ENCODE data around the gene ROGDI. TPM values are rescaled to one million over a fixed set of nuclear protein-coding genes. Genes with fewer than 3 reads are reported as not detected.

Gene ROGDI
- polyA plus RNA-seq, 4 donors, result 24.8 to 84.1 (median 29.8) TPM

DNA sequence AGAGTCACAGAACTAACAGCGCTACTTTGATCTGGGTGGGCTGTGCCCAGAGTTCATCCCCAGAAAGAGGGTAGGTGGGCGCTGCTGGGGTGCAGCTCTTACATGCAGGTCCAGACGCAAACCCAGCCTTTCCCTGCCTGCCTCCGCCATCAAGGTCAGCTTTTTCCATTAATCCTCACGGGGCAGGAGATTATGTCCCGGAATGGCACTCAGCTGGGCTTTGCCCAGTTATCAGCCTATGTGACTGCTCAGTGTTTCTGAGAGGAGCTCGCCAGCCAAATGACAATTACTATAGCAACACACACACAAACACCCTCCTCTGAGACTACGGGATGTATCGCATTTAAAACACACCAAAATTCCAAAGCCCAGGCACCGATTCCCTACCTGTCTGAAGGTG is 24.5 kb upstream of the ROGDI start:
- DNase-seq (no peak), FAIRE-seq (no peak)
- no peaks in the 10 kb centered on the region for H3K27me3 ChIP-seq (ENCODE audit: control insufficient read depth in 3 of 3, insufficient read depth in 3 of 3, low read length in 3 of 3)
- H3K9me3 ChIP-seq (ENCODE audit: control insufficient read depth in 2 of 2, insufficient read depth in 1 of 2, low read depth in 1 of 2, low read length in 1 of 2), result no peaks in the 10 kb centered on the region
- H3K36me3 ChIP-seq (ENCODE audit: control insufficient read depth in 3 of 3, insufficient read depth in 2 of 3, low read depth in 1 of 3, low read length in 3 of 3), result peaks cover 19 to 88% (median 31%) of the 10 kb centered on the region in 3 donors
- H3K27ac ChIP-seq (ENCODE audit: low read depth in 1 of 3, low read length in 2 of 3), result no peak overlapping the region
- H3K4me1 ChIP-seq (ENCODE audit: control insufficient read depth in 3 of 3, insufficient read depth in 2 of 3, low read depth in 1 of 3, low read length in 2 of 3), result no peaks in the 10 kb centered on the region
- 91 to 93% (median 92%) methylated on average over 10 of the region's 10 CpGs for WGBS, 3 donors
- H3K4me3 ChIP-seq (ENCODE audit: low read depth in 1 of 3, low read length in 3 of 3), result no peak overlapping the region

DNA sequence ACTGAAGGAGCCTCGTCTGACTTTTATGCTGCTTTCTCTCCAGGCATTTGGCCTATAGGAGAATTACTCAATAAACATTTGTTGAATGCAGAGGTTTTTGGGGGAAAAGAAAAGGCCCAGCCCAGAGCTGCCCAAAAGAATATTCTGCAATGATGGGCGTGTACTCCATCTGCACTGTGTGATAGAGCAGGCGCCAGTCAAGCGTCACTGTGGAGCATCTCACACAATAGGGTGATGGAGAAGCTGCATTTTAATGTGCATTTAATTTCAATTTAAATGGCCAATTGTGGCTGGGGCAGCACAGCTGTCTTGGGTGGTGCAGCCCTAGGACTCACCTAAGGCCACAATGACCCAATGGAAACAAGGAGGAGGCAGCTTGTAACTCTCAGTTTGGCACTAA is 24.1 kb upstream of the ROGDI start:
- Histone ChIP-seq H3K27ac (ENCODE audit: low read depth in 1 of 3, low read length in 2 of 3) (no peak overlapping the region), H3K4me3 (ENCODE audit: low read depth in 1 of 3, low read length in 3 of 3) (no peak overlapping the region), H3K36me3 (ENCODE audit: control insufficient read depth in 3 of 3, insufficient read depth in 2 of 3, low read depth in 1 of 3, low read length in 3 of 3) (peaks cover 21 to 87% (median 32%) of the 10 kb centered on the region in 3 donors), H3K9me3 (ENCODE audit: control insufficient read depth in 2 of 2, insufficient read depth in 1 of 2, low read depth in 1 of 2, low read length in 1 of 2) (no peaks in the 10 kb centered on the region), H3K27me3 (ENCODE audit: control insufficient read depth in 3 of 3, insufficient read depth in 3 of 3, low read length in 3 of 3) (no peaks in the 10 kb centered on the region), H3K4me1 (ENCODE audit: control insufficient read depth in 3 of 3, insufficient read depth in 2 of 3, low read depth in 1 of 3, low read length in 2 of 3) (no peaks in the 10 kb centered on the region)
- 95 to 100% (median 96%) methylated on average over 4 of the region's 4 CpGs for WGBS, 3 donors
- no peak for DNase-seq
- FAIRE-seq, result no peak

DNA sequence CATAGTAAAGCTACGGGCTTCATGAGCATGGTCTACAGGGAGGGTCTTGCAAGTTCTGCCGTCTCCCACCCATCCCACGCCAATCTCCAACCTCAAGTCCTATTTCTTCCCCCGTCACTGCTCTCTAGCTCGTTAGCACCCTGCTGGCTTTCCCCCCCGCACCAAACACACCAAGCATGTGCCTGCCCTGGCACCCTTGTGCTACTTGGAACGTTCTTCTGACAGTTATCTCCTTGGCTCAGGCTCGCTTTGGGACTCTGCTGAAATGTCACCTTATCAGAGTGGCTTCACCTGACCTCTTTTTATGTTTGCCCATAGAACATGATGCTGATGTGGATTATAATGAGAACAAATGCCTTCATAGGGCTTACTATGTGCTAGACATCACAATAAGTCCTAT is 22.8 kb upstream of the ROGDI start:
- H3K27me3 ChIP-seq (ENCODE audit: control insufficient read depth in 3 of 3, insufficient read depth in 3 of 3, low read length in 3 of 3), result no peaks in the 10 kb centered on the region
- H3K4me3 ChIP-seq (ENCODE audit: low read depth in 1 of 3, low read length in 3 of 3), result no peak overlapping the region
- 88 to 92% (median 91%) methylated on average over 8 of the region's 8 CpGs for WGBS, 3 donors
- DNase-seq, result no peak
- H3K36me3 ChIP-seq (ENCODE audit: control insufficient read depth in 3 of 3, insufficient read depth in 2 of 3, low read depth in 1 of 3, low read length in 3 of 3), result peaks cover 20 to 83% (median 29%) of the 10 kb centered on the region in 3 donors
- H3K9me3 ChIP-seq (ENCODE audit: control insufficient read depth in 2 of 2, insufficient read depth in 1 of 2, low read depth in 1 of 2, low read length in 1 of 2), result no peaks in the 10 kb centered on the region
- no peak for FAIRE-seq
- no peaks in the 10 kb centered on the region for H3K4me1 ChIP-seq (ENCODE audit: control insufficient read depth in 3 of 3, insufficient read depth in 2 of 3, low read depth in 1 of 3, low read length in 2 of 3)
- no peak overlapping the region for H3K27ac ChIP-seq (ENCODE audit: low read depth in 1 of 3, low read length in 2 of 3)

DNA sequence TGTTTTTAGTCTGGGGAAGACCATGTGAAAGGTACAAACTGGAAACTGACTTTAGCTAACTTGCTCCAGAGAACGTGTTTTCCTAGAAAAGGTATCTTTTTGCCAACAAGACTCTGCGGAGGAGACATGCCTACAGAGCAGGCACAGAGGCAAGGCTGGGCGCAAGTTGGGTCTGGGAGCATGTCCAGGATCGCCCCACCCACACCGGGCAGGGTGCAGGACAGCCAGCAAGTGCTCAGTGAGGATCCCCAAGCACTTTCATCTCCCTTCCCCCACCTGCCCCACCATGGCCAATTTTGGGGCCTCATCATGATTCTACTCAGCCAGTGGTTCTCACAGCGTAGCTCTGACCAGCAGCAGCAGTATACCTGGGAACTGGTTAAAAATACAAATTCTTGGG is 18.2 kb upstream of the ROGDI start:
- FAIRE-seq (no peak), DNase-seq (no peak)
- Histone ChIP-seq H3K4me1 (ENCODE audit: control insufficient read depth in 3 of 3, insufficient read depth in 2 of 3, low read depth in 1 of 3, low read length in 2 of 3) (no peaks in the 10 kb centered on the region), H3K27ac (ENCODE audit: low read depth in 1 of 3, low read length in 2 of 3) (no peak overlapping the region), H3K4me3 (ENCODE audit: low read depth in 1 of 3, low read length in 3 of 3) (no peak overlapping the region), H3K27me3 (ENCODE audit: control insufficient read depth in 3 of 3, insufficient read depth in 3 of 3, low read length in 3 of 3) (no peaks in the 10 kb centered on the region), H3K9me3 (ENCODE audit: control insufficient read depth in 2 of 2, insufficient read depth in 1 of 2, low read depth in 1 of 2, low read length in 1 of 2) (no peaks in the 10 kb centered on the region), H3K36me3 (ENCODE audit: control insufficient read depth in 3 of 3, insufficient read depth in 2 of 3, low read depth in 1 of 3, low read length in 3 of 3) (peaks cover 19 to 72% (median 27%) of the 10 kb centered on the region in 3 donors)
- 91 to 96% (median 96%) methylated on average over 6 of the region's 6 CpGs for WGBS, 3 donors

DNA sequence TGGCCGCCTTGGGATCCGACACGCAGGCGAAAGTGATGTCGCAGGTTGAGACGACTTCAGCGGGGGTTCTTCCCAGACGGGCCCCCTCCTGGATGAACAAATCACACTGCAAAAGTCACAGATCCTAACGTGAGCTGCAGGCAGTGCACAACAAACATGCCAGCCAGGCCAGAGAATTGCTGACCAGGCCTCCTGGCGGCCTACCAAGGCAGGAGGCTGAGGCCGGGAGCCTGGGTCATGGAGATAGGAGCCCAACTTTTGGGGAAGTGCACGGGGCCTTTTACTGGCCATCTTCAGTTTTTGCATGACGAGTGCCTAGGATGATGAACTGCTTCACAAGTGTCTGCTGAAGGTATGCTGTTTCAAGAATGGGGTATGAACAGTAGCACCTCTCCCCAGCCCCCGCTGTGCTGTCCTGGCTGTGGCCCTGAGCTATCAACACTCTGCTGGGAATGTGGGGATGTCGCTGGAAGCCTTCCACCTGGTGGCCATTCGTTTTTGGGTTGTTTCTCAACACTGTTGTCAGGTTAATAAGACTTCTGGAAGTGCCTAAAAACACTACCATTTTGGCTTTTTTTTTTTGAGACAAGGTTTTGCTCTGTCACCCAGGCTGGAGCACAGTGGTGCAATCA is 12.2 kb upstream of the ROGDI start:
- FAIRE-seq (no peak), DNase-seq (no peak)
- Histone ChIP-seq H3K4me1 (ENCODE audit: control insufficient read depth in 3 of 3, insufficient read depth in 2 of 3, low read depth in 1 of 3, low read length in 2 of 3) (no peaks in the 10 kb centered on the region), H3K36me3 (ENCODE audit: control insufficient read depth in 3 of 3, insufficient read depth in 2 of 3, low read depth in 1 of 3, low read length in 3 of 3) (peaks cover 21 to 75% (median 23%) of the 10 kb centered on the region in 3 donors), H3K4me3 (ENCODE audit: low read depth in 1 of 3, low read length in 3 of 3) (no peak overlapping the region), H3K27ac (ENCODE audit: low read depth in 1 of 3, low read length in 2 of 3) (no peak overlapping the region), H3K27me3 (ENCODE audit: control insufficient read depth in 3 of 3, insufficient read depth in 3 of 3, low read length in 3 of 3) (no peaks in the 10 kb centered on the region), H3K9me3 (ENCODE audit: control insufficient read depth in 2 of 2, insufficient read depth in 1 of 2, low read depth in 1 of 2, low read length in 1 of 2) (no peaks in the 10 kb centered on the region)
- WGBS, 3 donors, result 85 to 91% (median 89%) methylated on average over 16 of the region's 16 CpGs

DNA sequence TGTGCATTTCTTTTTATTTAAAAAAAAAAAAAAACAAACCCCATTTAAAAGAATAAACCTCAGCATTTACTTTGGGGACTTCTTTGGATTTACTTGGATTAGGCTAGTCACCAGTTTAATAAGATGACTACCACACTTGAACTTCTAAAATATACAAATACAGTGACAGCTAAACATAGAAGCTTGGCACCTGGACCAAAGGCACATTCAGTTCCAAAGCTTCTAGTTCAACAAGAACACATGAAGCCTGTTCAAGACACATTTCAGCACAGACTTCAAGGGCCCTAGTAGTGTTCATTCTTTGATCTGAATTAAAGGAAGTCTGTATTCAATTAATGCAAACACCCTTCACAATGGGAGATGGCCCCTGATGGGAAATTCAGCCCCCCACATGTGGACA is 11.6 kb upstream of the ROGDI start:
- Histone ChIP-seq H3K36me3 (ENCODE audit: control insufficient read depth in 3 of 3, insufficient read depth in 2 of 3, low read depth in 1 of 3, low read length in 3 of 3) (peaks cover 17 to 76% (median 23%) of the 10 kb centered on the region in 3 donors), H3K4me1 (ENCODE audit: control insufficient read depth in 3 of 3, insufficient read depth in 2 of 3, low read depth in 1 of 3, low read length in 2 of 3) (no peaks in the 10 kb centered on the region), H3K27ac (ENCODE audit: low read depth in 1 of 3, low read length in 2 of 3) (no peak overlapping the region), H3K27me3 (ENCODE audit: control insufficient read depth in 3 of 3, insufficient read depth in 3 of 3, low read length in 3 of 3) (no peaks in the 10 kb centered on the region), H3K9me3 (ENCODE audit: control insufficient read depth in 2 of 2, insufficient read depth in 1 of 2, low read depth in 1 of 2, low read length in 1 of 2) (no peaks in the 10 kb centered on the region), H3K4me3 (ENCODE audit: low read depth in 1 of 3, low read length in 3 of 3) (no peak overlapping the region)
- DNase-seq, result no peak
- FAIRE-seq, result no peak

DNA sequence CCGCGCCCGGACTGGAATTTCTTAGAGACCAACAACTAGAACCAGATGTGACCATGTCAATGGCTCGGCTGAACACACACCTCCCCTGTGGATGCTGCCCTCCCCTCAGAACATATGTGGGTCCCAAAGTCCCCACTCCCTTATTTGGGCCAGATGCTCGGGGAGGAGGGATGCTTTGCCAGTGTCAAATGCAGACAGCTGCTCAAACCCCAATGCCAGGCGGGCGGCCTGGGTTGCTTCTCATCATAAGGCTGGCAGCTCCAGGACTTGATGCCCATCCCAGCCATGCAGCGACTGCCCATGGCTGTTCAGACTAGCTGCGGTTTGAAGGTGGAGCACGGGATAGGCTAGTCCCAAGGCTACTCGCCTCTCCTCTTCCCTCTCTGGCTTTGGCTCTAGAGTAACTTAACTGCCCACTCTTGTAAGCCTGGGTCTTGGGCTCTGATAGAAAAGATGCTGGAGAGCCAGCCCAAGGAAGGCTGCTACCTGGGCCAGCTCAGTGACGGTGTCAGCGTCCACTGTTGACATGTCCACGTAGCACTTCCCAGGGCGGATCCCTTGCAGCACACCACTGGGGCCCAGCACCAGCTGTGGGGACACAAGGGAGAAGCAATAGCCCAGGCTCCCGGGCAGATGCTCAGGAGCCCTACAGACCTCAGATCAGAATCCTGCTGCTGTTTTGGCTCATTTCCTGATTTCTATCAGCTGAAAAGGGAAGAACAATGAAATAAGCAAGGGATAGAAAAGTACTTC is 11.0 kb upstream of the ROGDI start:
- DNase-seq (no peak), FAIRE-seq (no peak)
- H3K36me3 ChIP-seq (ENCODE audit: control insufficient read depth in 3 of 3, insufficient read depth in 2 of 3, low read depth in 1 of 3, low read length in 3 of 3), result peaks cover 13 to 74% (median 25%) of the 10 kb centered on the region in 3 donors
- no peaks in the 10 kb centered on the region for H3K4me1 ChIP-seq (ENCODE audit: control insufficient read depth in 3 of 3, insufficient read depth in 2 of 3, low read depth in 1 of 3, low read length in 2 of 3)
- 94 to 98% (median 95%) methylated on average over 16 of the region's 16 CpGs for WGBS, 3 donors
- H3K27me3 ChIP-seq (ENCODE audit: control insufficient read depth in 3 of 3, insufficient read depth in 3 of 3, low read length in 3 of 3), result no peaks in the 10 kb centered on the region
- no peaks in the 10 kb centered on the region for H3K9me3 ChIP-seq (ENCODE audit: control insufficient read depth in 2 of 2, insufficient read depth in 1 of 2, low read depth in 1 of 2, low read length in 1 of 2)
- H3K27ac ChIP-seq (ENCODE audit: low read depth in 1 of 3, low read length in 2 of 3), result no peak overlapping the region
- no peak overlapping the region for H3K4me3 ChIP-seq (ENCODE audit: low read depth in 1 of 3, low read length in 3 of 3)

DNA sequence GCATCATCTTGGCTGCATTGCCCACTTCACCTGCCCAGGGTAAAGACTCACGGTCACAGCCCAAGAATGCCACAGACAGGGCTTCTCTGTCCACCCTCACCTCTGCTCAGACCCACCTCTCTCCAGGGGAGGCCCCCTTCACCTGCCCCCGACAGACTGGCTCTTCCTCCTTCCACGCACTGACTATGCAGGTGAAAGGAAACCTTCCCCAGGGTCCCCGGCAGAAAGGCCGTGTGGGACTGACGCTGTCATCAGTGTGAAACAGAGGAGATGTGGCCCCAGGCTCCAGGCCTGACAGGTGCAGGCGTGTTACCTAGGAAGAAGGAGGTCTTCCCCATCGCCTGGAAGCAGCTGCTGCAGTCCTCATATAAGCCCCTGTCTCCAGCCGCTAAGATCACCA is 9.3 kb upstream of the ROGDI start:
- FAIRE-seq (no peak), DNase-seq (no peak)
- Histone ChIP-seq H3K36me3 (ENCODE audit: control insufficient read depth in 3 of 3, insufficient read depth in 2 of 3, low read depth in 1 of 3, low read length in 3 of 3) (peaks cover 13 to 71% (median 33%) of the 10 kb centered on the region in 3 donors), H3K27ac (ENCODE audit: low read depth in 1 of 3, low read length in 2 of 3) (no peak overlapping the region), H3K4me1 (ENCODE audit: control insufficient read depth in 3 of 3, insufficient read depth in 2 of 3, low read depth in 1 of 3, low read length in 2 of 3) (no peaks in the 10 kb centered on the region), H3K27me3 (ENCODE audit: control insufficient read depth in 3 of 3, insufficient read depth in 3 of 3, low read length in 3 of 3) (no peaks in the 10 kb centered on the region), H3K4me3 (ENCODE audit: low read depth in 1 of 3, low read length in 3 of 3) (no peak overlapping the region), H3K9me3 (ENCODE audit: control insufficient read depth in 2 of 2, insufficient read depth in 1 of 2, low read depth in 1 of 2, low read length in 1 of 2) (no peaks in the 10 kb centered on the region)
- 90 to 94% (median 91%) methylated on average over 8 to 9 of the region's 9 CpGs for WGBS, 3 donors

Data from small intestine (tissue), 7 donors.